LHCN-M2 (cell line): Measurements from ENCODE around the gene LRCOL1. TPM values are rescaled to one million over a fixed set of nuclear protein-coding genes. Genes with fewer than 3 reads are reported as not detected.

Experiments
- DNase-seq: peaks from one replicate; pipeline ENCODE4 v3.0.0-alpha.2; 2012; ENCODE audit warnings: low read depth
- total RNA-seq: library from RNA; depleted of rRNA; stranded (reverse); fragments of >200 nt; gene quantifications from 2 replicates; pipeline ENCODE4 v1.2.3, GENCODE V29; 2014

LRCOL1 gene
- total RNA-seq, 1 experiment from 2014 or later: not detected

DNA sequence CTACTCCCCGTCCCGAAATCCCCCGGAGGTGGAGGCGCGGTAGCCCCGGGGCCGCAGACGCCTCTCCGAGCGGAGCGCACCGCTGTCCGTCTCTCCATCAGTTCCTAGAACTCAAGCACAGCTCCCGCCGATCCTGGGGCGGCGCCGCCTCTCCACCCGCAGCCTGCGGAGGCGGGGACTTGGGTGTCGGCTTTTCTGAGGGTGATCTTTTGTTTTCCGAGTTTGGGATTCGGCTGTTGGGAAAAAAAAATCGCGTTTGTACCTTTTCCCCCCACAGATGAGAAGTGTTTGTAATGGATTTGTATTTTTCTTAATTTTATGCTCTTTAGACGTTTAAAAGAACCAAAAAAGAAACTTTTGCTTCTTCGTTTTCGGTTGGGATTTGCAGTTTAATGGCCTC lies 26.6 kb downstream of the LRCOL1 start:
- DNase-seq: no peak

DNA sequence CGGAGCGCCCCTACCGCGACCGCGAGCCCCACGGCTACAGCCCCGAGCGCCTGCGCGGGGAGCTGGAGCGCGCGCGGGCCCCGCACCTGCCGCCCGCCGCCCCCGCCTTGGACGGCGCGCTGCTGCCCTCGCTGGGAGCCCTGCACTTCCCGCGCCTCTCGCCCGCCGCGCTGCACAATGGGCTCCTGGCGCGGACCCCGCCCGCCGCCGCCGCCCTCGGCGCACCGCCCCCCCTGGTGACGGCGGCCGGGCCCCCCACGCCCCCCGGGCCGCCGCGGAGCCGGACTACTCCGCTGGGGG lies 27.0 kb downstream of the LRCOL1 start:
- no peak for DNase-seq

DNA sequence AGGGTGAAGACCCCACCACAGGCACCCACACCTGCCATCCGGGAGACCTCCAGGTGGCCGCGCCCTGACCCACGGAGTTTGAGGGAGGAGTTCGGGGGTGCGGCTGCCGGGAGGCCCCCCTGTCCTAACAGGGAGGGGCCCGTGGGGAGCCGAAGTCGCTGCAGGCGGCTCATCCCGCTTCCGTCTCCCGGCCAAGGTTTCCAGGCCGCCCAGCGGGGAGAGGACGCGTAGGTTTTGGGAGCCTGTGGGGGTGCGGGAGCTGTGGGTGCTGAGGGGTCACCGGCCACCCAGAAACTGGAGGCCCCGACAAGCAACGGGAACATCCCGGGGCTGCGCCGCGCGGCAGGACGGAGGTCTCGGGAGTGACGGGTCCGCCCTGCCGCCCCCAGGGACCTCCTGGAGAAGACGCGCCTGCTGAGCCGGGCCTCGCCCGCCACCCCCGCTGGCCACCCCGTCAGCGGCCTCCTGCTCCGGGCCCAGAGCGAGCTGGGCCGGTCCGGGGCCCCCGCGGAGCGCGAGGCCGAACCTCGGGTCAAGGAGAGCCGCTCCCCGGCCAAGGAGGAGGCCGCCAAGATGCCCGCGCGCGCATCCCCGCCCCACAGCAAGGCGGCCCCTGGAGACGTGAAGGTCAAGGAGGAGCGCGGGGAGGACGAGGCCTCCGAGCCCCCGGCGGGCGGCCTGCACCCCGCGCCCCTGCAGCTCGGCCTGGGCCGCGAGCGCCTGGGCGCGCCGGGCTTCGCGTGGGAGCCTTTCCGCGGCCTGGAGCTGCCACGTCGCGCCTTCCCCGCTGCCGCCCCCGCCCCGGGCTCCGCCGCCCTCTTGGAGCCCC lies 27.6 kb downstream of the LRCOL1 start:
- DNase-seq: no peak

DNA sequence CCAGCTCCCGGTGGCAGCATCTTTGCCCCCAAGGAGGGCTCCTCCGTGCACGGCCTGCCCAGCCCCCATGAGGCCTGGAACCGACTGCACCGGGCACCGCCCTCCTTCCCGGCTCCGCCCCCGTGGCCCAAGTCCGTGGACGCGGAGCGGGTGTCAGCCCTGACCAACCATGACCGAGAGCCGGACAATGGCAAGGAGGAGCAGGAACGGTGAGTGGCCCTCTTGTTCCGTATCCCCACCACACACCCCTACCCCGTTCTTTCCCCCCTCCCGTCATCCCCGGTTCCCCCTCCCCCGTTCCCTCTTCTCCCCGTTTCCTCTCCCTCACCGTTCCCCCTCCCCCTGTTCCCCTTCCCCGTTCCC lies 28.3 kb downstream of the LRCOL1 start:
- no peak for DNase-seq

DNA sequence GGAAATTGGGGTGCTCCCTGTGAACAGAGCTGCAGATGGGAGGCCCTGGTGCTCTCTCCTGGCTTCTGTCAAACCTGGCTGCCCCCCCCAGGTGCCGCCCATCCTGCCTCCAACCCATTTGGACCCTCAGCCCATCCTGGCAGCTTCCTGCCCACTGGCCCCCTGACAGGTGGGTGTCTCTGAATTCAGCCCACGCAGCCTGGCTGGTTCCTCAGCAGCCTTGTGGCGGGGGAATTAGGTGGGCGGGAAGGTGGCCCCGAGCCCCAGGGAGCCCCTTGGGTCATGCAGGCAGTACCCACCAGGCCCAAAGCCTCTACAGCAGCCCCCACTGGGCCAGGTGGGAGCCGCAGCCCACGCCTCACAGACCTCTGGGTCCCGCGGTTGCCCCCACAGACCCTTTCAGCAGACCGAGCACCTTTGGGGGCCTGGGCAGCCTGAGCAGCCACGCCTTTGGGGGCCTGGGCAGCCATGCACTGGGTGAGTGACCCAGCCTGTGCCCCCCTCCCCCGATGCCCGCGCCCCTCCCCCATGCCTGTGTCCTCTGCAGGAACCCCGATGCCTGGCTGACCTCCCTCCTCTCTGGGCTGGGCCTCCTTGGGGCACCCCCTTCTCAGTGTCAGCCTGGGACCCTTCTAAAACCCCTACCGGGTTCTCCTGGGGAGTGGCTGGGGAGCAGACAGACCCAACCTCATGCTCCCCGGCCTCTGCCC lies 28.9 kb downstream of the LRCOL1 start:
- DNase-seq: no peak

DNA sequence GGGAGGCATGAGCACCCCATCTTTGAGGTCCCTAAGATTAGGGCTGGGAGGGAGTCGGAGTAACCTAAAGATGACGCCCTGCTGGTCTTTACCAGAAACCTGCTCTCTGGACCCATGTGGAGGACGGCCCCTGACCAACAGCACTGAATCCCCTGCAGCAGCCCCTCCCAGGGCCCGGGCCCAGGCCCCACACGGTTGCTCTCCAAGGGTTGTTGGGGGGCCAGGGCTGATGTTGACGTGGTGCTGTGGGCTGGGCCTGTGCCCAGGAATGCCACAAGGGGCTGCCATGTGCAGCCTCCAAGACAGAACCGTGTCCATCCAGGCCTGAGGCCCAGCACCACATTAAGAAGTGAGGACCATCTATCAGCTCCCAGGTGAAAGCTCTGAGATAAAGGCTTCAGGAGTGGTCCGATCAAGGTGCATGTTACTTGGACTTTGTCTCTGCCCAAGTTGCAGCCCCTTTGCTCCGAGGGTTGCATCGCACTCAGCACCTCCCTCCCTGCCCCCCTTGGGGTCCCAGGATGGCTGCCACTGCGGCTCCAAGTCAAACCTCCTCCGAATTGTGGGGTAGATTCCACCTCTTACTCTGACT lies 29.6 kb downstream of the LRCOL1 start:
- no peak for DNase-seq

DNA sequence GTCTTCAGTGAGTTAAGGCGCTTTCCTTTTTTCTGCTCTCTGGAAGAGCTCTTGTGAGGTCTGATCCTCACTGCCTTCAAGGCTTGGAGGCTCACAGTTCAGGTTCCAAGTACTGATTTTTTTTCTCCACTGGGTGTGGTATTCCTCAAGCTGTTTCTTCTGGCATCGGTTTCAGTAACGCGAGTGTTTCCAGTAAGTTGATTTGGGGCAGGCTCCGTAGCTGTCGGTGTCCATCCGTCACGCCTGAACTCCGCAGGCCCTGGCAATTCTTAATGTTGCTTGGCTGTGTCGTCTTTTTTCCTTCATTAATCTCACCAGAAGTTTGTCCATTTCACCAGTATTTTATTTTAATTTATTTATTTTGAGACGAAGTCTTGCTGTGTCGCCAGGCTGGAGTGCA lies 30.6 kb downstream of the LRCOL1 start:
- no peak for DNase-seq

DNA sequence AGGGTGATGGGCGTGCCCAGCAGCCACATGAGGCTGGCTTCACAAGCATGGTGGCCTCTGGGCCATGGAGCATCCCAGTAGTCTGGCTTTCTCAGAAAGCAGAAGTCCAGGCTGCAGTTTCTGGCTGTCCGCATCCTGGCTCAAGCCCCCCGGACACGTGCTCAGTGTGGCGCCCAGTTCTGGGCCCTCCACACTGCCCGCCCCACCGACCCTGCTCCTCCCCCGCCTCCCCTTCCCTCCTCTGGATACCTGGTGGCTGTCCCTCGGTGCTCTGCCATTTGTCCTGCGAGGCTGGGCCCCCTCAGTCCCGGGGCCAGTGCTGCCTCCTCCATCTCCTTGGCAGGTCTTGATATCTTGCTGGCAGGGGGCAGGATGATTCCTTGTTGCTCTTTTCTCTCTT lies 31.6 kb downstream of the LRCOL1 start:
- DNase-seq: no peak

DNA sequence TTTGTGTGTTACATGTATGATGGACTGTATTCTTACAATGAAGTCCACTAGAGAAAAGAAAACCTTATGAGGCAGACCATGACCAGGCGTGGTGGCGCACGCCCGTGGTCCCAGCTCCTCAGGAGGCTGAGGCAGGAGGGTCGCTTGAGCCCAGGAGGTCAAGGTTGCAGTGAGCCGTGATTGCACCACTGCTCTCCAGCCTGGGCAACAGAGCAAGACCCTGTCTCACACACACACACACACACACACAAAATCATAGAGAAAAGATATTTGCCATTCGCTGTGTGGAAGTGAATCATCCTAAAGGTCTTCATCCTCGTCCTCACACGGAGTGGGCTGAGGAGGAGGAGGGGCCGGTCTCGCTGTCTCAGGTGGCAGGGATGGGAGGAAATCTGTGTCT lies 32.3 kb downstream of the LRCOL1 start:
- no peak for DNase-seq

DNA sequence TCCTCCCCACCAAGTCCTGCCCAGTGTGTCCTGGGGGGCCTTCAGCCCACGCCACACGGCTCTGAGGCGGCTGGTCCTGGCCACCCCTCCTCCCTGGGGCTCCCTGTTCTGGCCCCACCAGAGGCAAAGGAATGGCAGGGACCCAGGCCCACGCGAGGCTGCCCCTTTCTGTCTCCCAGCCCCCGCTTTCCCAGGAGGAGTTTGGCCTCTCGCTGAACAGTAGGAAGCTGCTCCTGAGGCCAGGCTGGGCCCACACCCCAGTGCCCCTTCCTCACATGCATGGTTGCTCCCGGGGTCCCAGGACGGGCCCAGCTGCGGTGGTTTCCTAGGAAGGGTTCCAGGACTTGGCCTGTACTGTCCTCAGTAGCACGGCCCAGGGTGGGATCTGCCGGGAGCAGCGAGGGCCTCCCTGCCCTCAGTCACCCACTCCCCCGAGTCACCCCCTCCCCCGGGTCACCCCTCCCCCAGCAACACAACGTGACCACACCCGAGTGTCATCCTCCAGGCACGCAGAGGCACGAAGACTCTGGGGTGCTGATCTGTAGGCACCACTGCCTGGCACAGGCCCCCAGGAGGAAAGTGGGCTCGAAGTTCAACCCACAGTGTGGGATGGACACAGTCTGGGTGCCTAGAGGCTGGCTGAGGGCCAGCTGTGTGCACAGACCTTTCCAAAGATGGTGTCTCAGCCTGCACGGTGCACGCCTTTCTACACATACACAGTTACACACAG lies 33.0 kb downstream of the LRCOL1 start:
- no peak for DNase-seq

DNA sequence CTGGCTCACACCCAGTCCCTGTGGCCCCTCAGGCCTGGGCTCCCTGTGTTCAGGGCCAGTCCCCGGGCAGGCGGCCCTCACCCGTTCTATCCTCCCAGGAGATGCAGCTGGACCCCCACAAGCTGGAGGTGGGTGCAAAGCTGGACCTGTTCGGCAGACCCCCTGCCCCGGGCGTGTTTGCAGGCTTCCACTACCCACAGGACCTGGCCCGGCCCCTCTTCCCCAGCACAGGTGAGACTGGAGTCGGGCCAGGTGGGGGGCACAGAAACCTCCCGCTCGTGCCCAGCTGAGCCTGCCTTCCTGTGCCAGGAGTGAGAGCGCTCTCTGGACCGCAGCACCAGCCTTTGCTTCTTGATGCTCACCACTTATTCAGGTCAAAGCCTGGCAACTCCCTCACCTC lies 33.7 kb downstream of the LRCOL1 start:
- no peak for DNase-seq

DNA sequence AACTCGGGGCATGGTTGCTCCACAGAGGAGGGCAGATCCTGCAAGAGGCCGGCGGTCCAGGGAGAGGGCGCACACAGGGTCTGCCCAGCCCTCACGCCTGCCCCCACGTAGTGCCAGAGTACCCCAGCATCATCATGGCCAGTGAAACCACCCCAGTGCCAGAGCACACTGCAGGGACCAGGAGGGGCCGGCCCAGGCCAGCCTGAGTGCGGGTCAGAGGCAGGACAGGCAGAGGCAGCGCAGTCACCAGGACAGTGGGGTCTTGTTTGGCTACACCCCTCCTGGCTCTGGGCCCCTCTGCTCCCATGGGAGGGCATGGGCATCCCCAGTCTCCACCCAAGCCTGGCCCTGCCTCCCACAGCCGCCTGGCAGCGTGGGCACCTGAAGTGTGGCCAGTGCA lies 34.7 kb downstream of the LRCOL1 start:
- DNase-seq: no peak

DNA sequence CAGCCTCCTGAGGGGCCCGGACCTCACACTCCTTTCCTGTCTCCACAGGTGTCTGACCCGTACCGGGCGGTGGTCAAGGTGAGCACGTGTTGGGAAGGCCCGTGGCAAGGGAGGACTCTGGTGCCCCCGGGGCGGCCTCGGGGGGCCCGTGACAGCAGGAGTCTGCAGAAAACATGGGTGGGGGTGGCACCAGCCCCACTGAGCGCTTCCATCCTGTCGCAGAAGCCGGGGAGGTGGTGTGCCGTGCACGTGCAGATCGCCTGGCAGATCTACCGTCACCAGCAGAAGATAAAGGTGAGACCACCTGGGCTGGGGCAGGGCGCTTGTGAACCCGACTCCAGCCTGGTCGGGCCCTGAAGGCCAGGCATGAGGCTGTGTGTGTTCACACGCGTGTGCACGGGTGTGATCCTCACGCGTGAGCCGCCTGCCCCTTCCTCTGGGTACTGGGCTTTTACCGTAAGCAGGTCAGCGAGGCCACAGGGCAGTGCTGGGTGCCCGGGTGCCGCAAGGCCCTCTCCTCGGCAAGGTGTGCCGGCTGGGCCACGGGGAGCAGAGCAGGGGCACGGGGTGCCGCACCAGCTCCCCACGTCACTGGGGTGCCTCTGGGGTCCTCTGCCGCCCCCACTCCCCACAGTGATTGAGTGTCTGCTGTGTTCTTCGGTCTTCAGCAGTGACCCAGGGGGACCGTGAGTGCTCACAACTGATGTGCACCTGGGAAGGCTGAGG lies 35.9 kb downstream of the LRCOL1 start:
- DNase-seq: no peak

DNA sequence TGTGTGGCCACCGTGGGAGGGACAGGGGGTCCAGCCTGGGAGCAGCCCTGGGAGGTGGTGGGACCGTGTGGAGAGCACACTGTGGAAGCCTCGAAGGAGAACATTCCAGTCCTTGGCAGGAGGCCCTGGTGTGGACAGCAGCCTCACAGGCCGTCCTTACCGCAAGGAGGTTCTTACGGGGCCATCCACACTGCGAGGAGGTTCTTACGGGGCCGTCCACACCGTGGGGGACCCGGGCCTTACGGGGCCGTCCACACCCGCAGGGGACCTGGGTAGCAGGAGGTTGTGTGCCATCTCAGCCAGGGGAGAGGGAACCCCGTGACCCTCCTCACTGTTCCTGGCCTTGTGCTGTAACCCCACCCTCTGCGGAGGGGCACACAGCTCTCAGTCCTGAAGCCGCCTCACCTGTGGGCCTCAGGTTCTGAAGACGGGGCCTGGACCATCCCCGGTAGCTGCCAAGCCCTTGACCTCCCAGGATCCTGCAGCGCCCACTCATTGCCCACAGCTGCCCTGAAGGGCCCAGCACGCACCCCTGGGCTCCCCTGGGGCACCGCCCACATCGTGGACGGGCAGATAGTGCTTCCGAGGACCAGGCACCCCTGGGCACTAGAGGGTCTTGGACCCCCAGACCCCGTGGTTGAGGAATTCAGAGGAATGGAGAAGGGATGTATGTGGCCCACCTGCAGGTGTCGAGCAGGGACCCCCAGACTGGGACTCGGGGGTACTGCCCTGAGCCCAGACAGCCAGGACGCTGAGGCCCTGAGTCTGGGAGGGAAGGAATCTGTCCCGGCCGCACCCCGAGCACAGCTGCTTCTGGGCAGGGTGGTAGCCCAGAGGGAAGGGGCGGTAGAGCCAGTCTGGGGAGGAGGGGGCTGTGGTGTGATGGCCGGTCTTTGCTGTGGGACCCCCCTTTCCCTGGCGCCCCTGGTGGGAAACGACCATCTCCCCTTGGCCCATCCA lies 37.3 kb downstream of the LRCOL1 start:
- no peak for DNase-seq

DNA sequence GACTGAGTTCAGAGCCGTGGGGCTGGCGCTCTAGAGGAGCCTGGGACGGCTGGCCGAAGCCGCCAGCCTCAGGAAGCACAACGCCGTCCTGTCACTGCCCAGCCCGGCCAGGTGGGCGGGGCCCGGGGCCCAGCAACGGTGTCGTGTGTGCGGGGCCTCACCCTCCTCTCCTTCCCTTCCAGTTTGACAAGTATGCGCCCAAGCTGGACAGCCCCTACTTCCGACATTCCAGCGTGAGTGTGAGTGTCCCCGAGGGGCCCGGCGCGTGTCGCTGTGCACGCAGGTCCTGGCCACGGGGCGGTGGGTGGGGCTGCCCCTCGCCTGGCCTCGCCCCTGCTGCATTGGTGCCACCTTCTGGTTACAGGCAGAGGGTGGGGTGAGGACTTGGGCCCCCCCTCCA lies 38.3 kb downstream of the LRCOL1 start:
- DNase-seq: no peak

DNA sequence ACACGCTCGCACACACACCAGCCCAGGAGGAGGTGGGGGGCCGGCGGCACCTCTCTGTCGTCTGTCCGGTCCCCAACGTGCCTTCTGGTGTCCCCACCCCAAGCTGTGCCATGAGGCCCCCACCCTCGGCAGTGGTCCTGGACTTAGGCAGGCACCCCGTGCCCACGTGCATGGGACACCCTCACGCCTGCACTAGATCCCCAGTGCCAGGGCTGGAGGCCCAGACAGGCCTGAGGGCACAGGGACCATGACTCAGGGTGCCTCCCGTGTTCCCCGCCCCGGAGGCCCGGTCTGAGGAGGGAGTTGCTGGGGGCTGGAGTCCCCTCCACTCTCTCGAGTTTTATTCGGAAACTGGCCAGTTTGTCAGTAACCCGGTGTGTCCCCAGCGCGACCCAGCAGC lies 38.8 kb downstream of the LRCOL1 start:
- no peak for DNase-seq

DNA sequence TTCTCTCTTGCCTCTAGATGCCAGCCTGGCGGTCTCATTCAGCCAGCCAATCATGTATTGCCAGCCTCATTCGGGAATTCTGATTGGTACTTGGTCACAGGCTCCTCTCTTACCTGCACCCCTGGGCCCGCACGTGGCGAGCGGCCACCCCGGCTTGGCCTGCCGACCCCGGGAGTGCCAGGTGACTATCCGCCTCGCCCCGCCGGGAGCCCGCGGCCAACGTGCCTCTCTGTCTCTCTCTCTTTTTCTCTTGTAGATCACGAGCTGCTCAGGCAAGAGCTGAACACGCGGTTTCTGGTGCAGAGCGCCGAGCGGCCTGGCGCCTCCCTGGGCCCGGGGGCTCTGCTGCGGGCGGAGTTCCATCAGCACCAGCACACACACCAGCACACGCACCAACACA lies 39.3 kb downstream of the LRCOL1 start:
- no peak for DNase-seq

DNA sequence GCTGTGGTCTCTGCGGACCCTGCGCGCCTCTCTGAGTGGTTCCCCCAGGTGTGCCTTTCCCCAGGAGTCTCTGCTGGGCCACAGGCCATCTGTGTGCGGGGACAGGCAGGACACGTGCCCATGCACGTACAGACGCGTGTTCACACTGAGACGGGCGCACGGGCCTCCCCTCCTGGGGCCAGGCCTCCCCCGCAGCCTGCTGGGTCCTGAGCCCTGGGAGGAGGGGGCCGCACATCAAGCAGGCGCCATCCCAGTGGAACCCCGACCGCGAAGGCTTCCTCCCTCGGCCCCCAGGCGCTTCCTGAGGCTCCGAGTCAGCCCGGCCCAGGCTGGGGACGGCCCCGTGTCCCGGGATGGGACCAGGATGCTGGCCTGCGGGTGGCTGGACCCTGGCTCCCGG lies 39.7 kb downstream of the LRCOL1 start:
- no peak for DNase-seq

DNA sequence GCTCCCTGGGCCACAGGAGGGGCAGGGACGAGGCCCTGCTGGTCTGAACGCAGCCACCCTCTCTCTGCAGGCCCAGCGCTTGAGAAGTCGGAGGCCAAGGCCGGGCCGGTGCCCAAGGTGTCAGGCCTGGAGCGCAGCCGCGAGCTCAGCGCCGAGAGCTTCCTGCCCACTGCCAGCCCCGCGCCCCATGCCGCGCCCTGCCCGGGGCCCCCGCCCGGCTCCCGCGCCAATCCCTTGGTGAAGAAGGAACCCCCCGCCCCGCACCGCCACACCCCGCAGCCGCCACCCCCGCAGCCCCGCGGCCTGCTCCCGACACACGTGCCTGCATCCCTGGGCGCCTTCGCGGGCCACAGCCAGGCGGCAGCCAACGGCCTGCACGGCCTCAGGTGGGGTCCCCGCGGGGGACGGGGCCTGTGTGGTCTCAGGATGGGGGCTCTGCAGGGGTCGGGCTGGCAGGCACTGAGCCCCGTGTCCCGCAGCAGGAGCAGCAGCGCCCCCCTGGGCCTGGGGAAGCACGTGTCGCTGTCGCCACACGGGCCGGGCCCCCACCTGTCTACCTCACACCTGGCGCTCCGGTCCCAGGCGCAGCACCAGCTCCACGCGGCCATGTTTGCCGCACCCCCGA lies 40.4 kb downstream of the LRCOL1 start:
- DNase-seq: no peak

DNA sequence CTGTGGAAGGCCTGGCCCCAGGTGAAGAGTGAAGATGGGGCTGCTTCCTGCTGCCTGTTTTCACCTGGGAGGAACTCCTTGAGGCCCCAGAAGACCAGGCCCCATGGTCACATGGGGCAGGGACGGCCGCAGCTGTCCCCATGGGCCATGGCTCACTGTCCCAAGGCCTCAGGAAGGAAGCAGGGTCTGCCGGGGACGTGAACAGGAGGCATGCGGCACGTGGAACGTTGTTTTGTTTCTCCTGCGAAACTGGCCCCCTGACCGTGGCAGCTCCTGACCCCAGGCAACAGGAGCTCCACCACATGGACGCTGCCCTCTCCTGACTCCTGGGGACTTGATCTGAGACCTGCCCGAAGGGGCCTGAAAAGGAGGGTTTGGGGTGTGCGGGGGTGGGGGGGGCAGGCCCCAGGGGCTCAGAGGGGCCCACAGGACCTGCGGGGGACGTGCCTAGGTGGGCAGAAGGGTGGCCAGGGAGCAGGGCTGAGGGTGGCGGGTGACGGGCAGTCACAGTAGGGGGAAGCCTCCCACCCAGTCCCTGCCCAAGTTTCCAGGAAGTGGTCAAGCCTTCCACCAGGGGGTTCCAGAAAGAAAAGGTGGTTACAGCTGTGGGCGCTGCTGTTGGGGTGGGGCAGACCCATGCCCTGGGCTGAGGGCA lies 41.4 kb downstream of the LRCOL1 start:
- no peak for DNase-seq
